CD14-positive monocyte (primary cell): ENCODE data around the gene TLX1. TPM values are rescaled to one million over a fixed set of nuclear protein-coding genes. Genes with fewer than 3 reads are reported as not detected.

Experiments used
- DNase-seq, 3 donors: peaks; one replicate each; pipeline ENCODE4 v3.0.0-alpha.2; 2011 to 2022
- H2AFZ ChIP-seq: 2 replicates; pipeline ENCODE4 v1.6.0; 2012; ENCODE audit warnings: mild to moderate bottlenecking, low read depth, low read length, inconsistent platforms; ENCODE audit not compliant: insufficient read depth, poor library complexity, severe bottlenecking
- H3K27ac ChIP-seq, 2 donors: 1 replicate in 1 of 2; 2 replicates in 1 of 2; pipeline ENCODE4 v1.5.1; 2012 to 2013; ENCODE audit warnings: low read length in 2 of 2, control low read depth in 1 of 2, inconsistent platforms in 1 of 2, low read depth in 1 of 2, mild to moderate bottlenecking in 1 of 2
- H3K27me3 ChIP-seq, 2 donors: one replicate each; pipeline versions ENCODE4 v1.6.0 to v1.6.1; 2011 to 2013; ENCODE audit warnings: low read length in 2 of 2; ENCODE audit not compliant: control insufficient read depth in 2 of 2, insufficient read depth in 2 of 2
- H3K36me3 ChIP-seq, 2 donors: replicated peaks in 1 of 2; 1 replicate in 1 of 2; 2 replicates in 1 of 2; pipeline versions ENCODE4 v1.5.1 to v1.6.1; 2012 to 2013; ENCODE audit warnings: low read length in 2 of 2, control low read depth in 1 of 2, inconsistent platforms in 1 of 2, mild to moderate bottlenecking in 1 of 2; ENCODE audit not compliant: insufficient read depth in 2 of 2, control insufficient read depth in 1 of 2
- H3K4me1 ChIP-seq, 2 donors: 1 replicate in 1 of 2; 2 replicates in 1 of 2; pipeline versions ENCODE4 v1.5.1 to v1.6.1; 2012 to 2013; ENCODE audit warnings: low read length in 2 of 2, control low read depth in 1 of 2, inconsistent platforms in 1 of 2, mild to moderate bottlenecking in 1 of 2, moderate library complexity in 1 of 2; ENCODE audit not compliant: insufficient read depth in 2 of 2, control insufficient read depth in 1 of 2
- H3K4me2 ChIP-seq: replicated peaks from 2 replicates; pipeline ENCODE3; 2012; ENCODE audit warnings: low read length, moderate library complexity, mild to moderate bottlenecking; ENCODE audit not compliant: poor library complexity, severe bottlenecking; ENCODE audit errors: extremely low read depth
- H3K4me3 ChIP-seq, 3 experiments: fragments of 200-600 bp in 1 of 3; sonication (generic) in 1 of 3; replicated peaks in 1 of 3; 1 replicate in 2 of 3; 2 replicates in 1 of 3; pipeline ENCODE4 v1.5.1; 2011 to 2013; ENCODE audit warnings: low read length in 3 of 3, mild to moderate bottlenecking in 3 of 3, control low read depth in 2 of 3, low read depth in 2 of 3, inconsistent platforms in 1 of 3, moderate library complexity in 1 of 3
- H3K79me2 ChIP-seq: 2 replicates; pipeline ENCODE4 v1.6.0; 2012; ENCODE audit warnings: mild to moderate bottlenecking, control low read depth, inconsistent platforms, low read length, moderate library complexity; ENCODE audit not compliant: insufficient read depth
- H3K9ac ChIP-seq: 2 replicates; pipeline ENCODE4 v1.6.0; 2017; ENCODE audit warnings: low read length, mild to moderate bottlenecking; ENCODE audit not compliant: insufficient read depth, poor library complexity, severe bottlenecking
- H3K9me3 ChIP-seq, 2 donors: replicated peaks in 1 of 2; 1 replicate in 1 of 2; 2 replicates in 1 of 2; pipeline versions ENCODE4 v1.5.1 to v1.6.1; 2012 to 2013; ENCODE audit warnings: low read length in 2 of 2, control low read depth in 1 of 2; ENCODE audit not compliant: control insufficient read depth in 1 of 2, insufficient read depth in 1 of 2
- H4K20me1 ChIP-seq: 2 replicates; pipeline ENCODE4 v1.6.0; 2012; ENCODE audit warnings: mild to moderate bottlenecking, low read length, control low read depth, moderate library complexity; ENCODE audit not compliant: insufficient read depth
- H3K27ac Mint-ChIP-seq, 7 donors: one replicate each; pipeline ENCODE4 v1.8.0; 2020; ENCODE audit warnings: mild to moderate bottlenecking in 7 of 7, mixed read lengths in 7 of 7, moderate library complexity in 6 of 7, inconsistent platforms in 2 of 7
- H3K27me3 Mint-ChIP-seq, 3 donors: one replicate each; pipeline ENCODE4 v1.8.0; 2021 to 2022; ENCODE audit warnings: low read depth in 3 of 3, mild to moderate bottlenecking in 3 of 3, mixed read lengths in 3 of 3, moderate library complexity in 3 of 3, inconsistent platforms in 1 of 3
- H3K36me3 Mint-ChIP-seq, 2 donors: one replicate each; pipeline ENCODE4 v1.8.0; 2020; ENCODE audit warnings: mixed read lengths in 2 of 2, inconsistent platforms in 1 of 2, mild to moderate bottlenecking in 1 of 2
- H3K4me1 Mint-ChIP-seq: one replicate; pipeline ENCODE4 v1.8.0; 2020; ENCODE audit warnings: mild to moderate bottlenecking, mixed read lengths
- H3K4me3 Mint-ChIP-seq, 2 donors: one replicate each; pipeline ENCODE4 v1.8.0; 2020; ENCODE audit warnings: mild to moderate bottlenecking in 2 of 2, mixed read lengths in 2 of 2, moderate library complexity in 1 of 2
- H3K9me3 Mint-ChIP-seq, 7 donors: one replicate each; pipeline ENCODE4 v1.8.0; 2020 to 2022; ENCODE audit warnings: mixed read lengths in 7 of 7, mild to moderate bottlenecking in 6 of 7, moderate library complexity in 6 of 7, inconsistent platforms in 2 of 7
- CTCF ChIP-seq: fragments of 200-600 bp; IDR thresholded peaks from one replicate; pipeline ENCODE4 v1.8.0; 2022; ENCODE audit warnings: antibody characterized with exemption, mild to moderate bottlenecking
- WGBS: methylation state at CpG from one replicate; pipeline ENCODE4 v1.1.5; 2013; ENCODE audit warnings: missing lambda C conversion rate; ENCODE audit not compliant: insufficient coverage; 5-methylcytosine and 5-hydroxymethylcytosine counted together
- intact Hi-C, 2 donors: fragments of 100-400 bp; cut with micrococcal nuclease; formaldehyde crosslinking; loops; one replicate each; pipeline versions ENCODE4 v1.15.0 to v1.15.1; 2023
- polyA plus RNA-seq, 3 donors: library from polyadenylated mRNA; depleted of rRNA in 1 of 3; unstranded in 2 of 3; stranded (reverse) in 1 of 3; fragments of 300-500 nt in 2 of 3; fragments of >200 nt in 1 of 3; fragmentation: Illumina TruSeq in 2 of 3; gene quantifications; 1 replicate in 2 of 3; 2 replicates in 1 of 3; pipeline ENCODE4 v1.2.3, GENCODE V29; 2012 to 2021

TLX1 gene
- polyA plus RNA-seq, 3 donors: not detected

GRCh38 chr10:101120884-101121653 lies 10.0 kb upstream of the TLX1 start:
- peak overlapping the region; percentile 36 to 79 (median 37) for H3K4me3 ChIP-seq
- Mint-ChIP-seq H3K27me3 (peaks cover 87 to 98% (median 88%) of the 10 kb centered on the region in 3 donors), H3K27ac (peak overlapping the region in 4 of 7 donors; percentile 25 to 81 (median 74)), H3K4me3 (peak overlapping the region; percentile 94 to 100), H3K9me3 (peaks cover 0 to 15% (median 6%) of the 10 kb centered on the region in 7 donors), H3K4me1 (peaks cover 16% of the 10 kb centered on the region), H3K36me3 (peaks cover 7 to 10% of the 10 kb centered on the region in 2 donors)
- H4K20me1 ChIP-seq: no peaks in the 10 kb centered on the region
- H3K79me2 ChIP-seq: no peaks in the 10 kb centered on the region
- WGBS: 7% methylated on average over 24 of the region's 41 CpGs
- H3K9ac ChIP-seq: peak overlapping the region; percentile 52
- H3K36me3 ChIP-seq: no peaks in the 10 kb centered on the region
- DNase-seq: no peak
- peak overlapping the region; percentile 65 for H2AFZ ChIP-seq
- TF ChIP-seq CTCF: no peak
- peaks cover 4 to 34% of the 10 kb centered on the region in 2 donors for H3K9me3 ChIP-seq
- H3K4me1 ChIP-seq: peaks cover 12% of the 10 kb centered on the region in 2 donors
- H3K27ac ChIP-seq: no peak overlapping the region
- peaks cover 66 to 94% of the 10 kb centered on the region in 2 donors for H3K27me3 ChIP-seq
- intact Hi-C loops: no loop called here
- H3K4me2 ChIP-seq: peak overlapping the region; percentile 89

- Mint-ChIP-seq H3K9me3 (peaks cover 0 to 15% (median 6%) of the 10 kb centered on the region in 7 donors), H3K4me3 (peak overlapping the region; percentile 94 to 100), H3K36me3 (peaks cover 7 to 10% of the 10 kb centered on the region in 2 donors), H3K27ac (no peak overlapping the region), H3K4me1 (peaks cover 16% of the 10 kb centered on the region), H3K27me3 (peaks cover 87 to 98% (median 91%) of the 10 kb centered on the region in 3 donors)
- Histone ChIP-seq H3K4me2 (peak overlapping the region; percentile 89), H3K9me3 (peaks cover 4 to 39% of the 10 kb centered on the region in 2 donors), H2AFZ (peak overlapping the region; percentile 65), H4K20me1 (no peaks in the 10 kb centered on the region), H3K79me2 (no peaks in the 10 kb centered on the region), H3K4me3 (peak overlapping the region in 1 of 3 experiments; percentile 79), H3K27ac (no peak overlapping the region), H3K36me3 (no peaks in the 10 kb centered on the region), H3K27me3 (peaks cover 71 to 96% of the 10 kb centered on the region in 2 donors), H3K9ac (peak overlapping the region; percentile 52), H3K4me1 (peaks cover 12% of the 10 kb centered on the region in 2 donors)
- no peak for TF ChIP-seq CTCF
- whole genome bisulfite sequencing: 9% methylated on average over 14 of the region's 15 CpGs
- intact Hi-C loops: no loop called here
- no peak for DNase-seq
Measured at GRCh38 chr10:101121654-101122031, 9.5 kb upstream of the TLX1 start.
